Fibroblast of the aortic adventitia (primary cell): Measurements from ENCODE around the gene RPRD1A. TPM values are rescaled to one million over a fixed set of nuclear protein-coding genes. Genes with fewer than 3 reads are reported as not detected.

Experiments
- DNase-seq: peaks from one replicate; pipeline ENCODE4 v3.0.0-alpha.2; 2010; ENCODE audit warnings: low read depth
- H3K4me3 ChIP-seq: 2 replicates; pipeline ENCODE4 v1.5.1; 2011; ENCODE audit warnings: low read depth, mild to moderate bottlenecking, control low read depth, low read length, moderate library complexity
- CTCF ChIP-seq: IDR thresholded peaks from 2 replicates; pipeline ENCODE4 v1.5.1; 2011; ENCODE audit warnings: mild to moderate bottlenecking, low read length, control low read depth, inconsistent platforms; ENCODE audit not compliant: insufficient read depth
- total RNA-seq: library from RNA; depleted of rRNA; stranded (reverse); fragments of >200 nt; gene quantifications from 2 replicates; pipeline ENCODE4 v1.2.3, GENCODE V29; 2012; ENCODE audit warnings: low replicate concordance

Gene RPRD1A
- total RNA-seq, 1 donor = 47.4 TPM

GRCh38 chr18:35942661-35943060, 124.7 kb downstream of the RPRD1A start:
- no peak overlapping the region for H3K4me3 ChIP-seq
- TF ChIP-seq CTCF = no peak
- no peak for DNase-seq

GRCh38 chr18:35942133-35942532, 125.2 kb downstream of the RPRD1A start:
- no peak overlapping the region for H3K4me3 ChIP-seq
- DNase-seq = no peak
- TF ChIP-seq CTCF = no peak

GRCh38 chr18:35941299-35941698, 126.1 kb downstream of the RPRD1A start:
- no peak for TF ChIP-seq CTCF
- no peak overlapping the region for H3K4me3 ChIP-seq
- DNase-seq = no peak

Other genes with a start within 250 kb of the RPRD1A start
- 85.2 and 88.6 TPM in 2 replicates for gene SLC39A6, start 61.8 kb upstream of the RPRD1A start, total RNA-seq
- 83.3 and 119 TPM in 2 replicates for gene ELP2, start 62.3 kb upstream of the RPRD1A start, total RNA-seq
- 3.5 and 13.1 TPM in 2 replicates for gene MOCOS, start 119.9 kb upstream of the RPRD1A start, total RNA-seq
- gene FHOD3, start 230.2 kb upstream of the RPRD1A start, total RNA-seq = 3.0 and 3.3 TPM in 2 replicates